Stomach (tissue), 9 donors: ENCODE measurements around the gene RNF225. TPM values are rescaled to one million over a fixed set of nuclear protein-coding genes. Genes with fewer than 3 reads are reported as not detected.

Source experiments
- DNase-seq, 2 donors: peaks; one replicate each; pipeline versions ENCODE4 v3.0.0 to v3.0.0-alpha.2; 2013 to 2019
- H3K27ac ChIP-seq, 5 donors: fragments of 200-600 bp in 4 of 5; sonication (generic) in 4 of 5; one replicate each; pipeline ENCODE4 v1.5.1; 2013 to 2019; ENCODE audit warnings: mild to moderate bottlenecking in 1 of 5, moderate library complexity in 1 of 5
- H3K27me3 ChIP-seq, 3 donors: fragments of 200-600 bp; sonication (generic); one replicate each; pipeline ENCODE4 v1.5.1; 2017 to 2019; ENCODE audit warnings: mixed run types in 1 of 3
- H3K36me3 ChIP-seq, 4 donors: fragments of 200-600 bp; sonication (generic); 1 replicate in 3 of 4; 2 replicates in 1 of 4; pipeline ENCODE4 v1.5.1; 2016 to 2019
- H3K4me1 ChIP-seq, 4 donors: fragments of 200-600 bp; sonication (generic); one replicate each; pipeline ENCODE4 v1.5.1; 2016 to 2019
- H3K4me3 ChIP-seq, 4 donors: fragments of 200-600 bp; sonication (generic) in 3 of 4; one replicate each; pipeline ENCODE4 v1.5.1; 2016 to 2019; ENCODE audit warnings: mild to moderate bottlenecking in 1 of 4
- H3K9me3 ChIP-seq, 4 donors: fragments of 200-600 bp; sonication (generic); one replicate each; pipeline ENCODE4 v1.5.1; 2016 to 2019
- CTCF ChIP-seq, 7 experiments: fragments of 450-650 bp in 4 of 7; fragments of 200-600 bp in 3 of 7; sonication (generic) in 3 of 7; IDR thresholded peaks; one replicate each; pipeline ENCODE4 v1.5.1; 2016 to 2019; ENCODE audit warnings: antibody characterized with exemption in 7 of 7, control low read depth in 2 of 7, mild to moderate bottlenecking in 1 of 7
- EP300 ChIP-seq: sonication (generic); formaldehyde crosslinking; IDR thresholded peaks from one replicate; pipeline ENCODE4 v1.6.1; 2017; ENCODE audit warnings: antibody characterized with exemption
- POLR2A ChIP-seq, 4 donors: fragments of 450-650 bp; IDR thresholded peaks; one replicate each; pipeline ENCODE4 v1.6.1; 2016; ENCODE audit warnings: antibody characterized with exemption in 4 of 4, control low read depth in 2 of 4, mild to moderate bottlenecking in 1 of 4, moderate library complexity in 1 of 4
- POLR2AphosphoS5 ChIP-seq, 3 donors: sonication (generic); formaldehyde crosslinking; IDR thresholded peaks; one replicate each; pipeline ENCODE4 v1.6.1; 2016; ENCODE audit warnings: antibody characterized with exemption in 3 of 3
- WGBS, 5 donors: extraction: QIAGEN DNeasy Blood & Tissue Kit in 3 of 5; methylation state at CpG; one replicate each; pipeline versions ENCODE4 v1.1.5 to v1.1.7; 2013 to 2018; 5-methylcytosine and 5-hydroxymethylcytosine counted together
- intact Hi-C: fragments of 100-400 bp; cut with DNase I; formaldehyde crosslinking; loops from one replicate; pipeline ENCODE4 v1.15.1; 2023; ENCODE audit warnings: low total_unique reads
- polyA plus RNA-seq, 3 donors: library from polyadenylated mRNA; stranded (reverse); fragments of 200-250 nt; gene quantifications; one replicate each; pipeline ENCODE4 v1.2.3, GENCODE V29; 2013
- total RNA-seq, 5 donors: library from RNA; depleted of rRNA; stranded (reverse); fragments of >200 nt; gene quantifications; one replicate each; pipeline versions ENCODE4 v1.1.0 to v1.2.3, GENCODE V29; 2014 to 2016
- donor health status: healthy with polysubstance abuse.
- donor health status: Bipolar disorder and iron deficiency.
- donor health status: healthy.

The RNF225 gene
- total and polyA plus RNA-seq, 8 donors, result 0.13 TPM; not detected in 7

GRCh38 chr19:58352760-58353671 is 42.4 kb upstream of the RNF225 start, which contains the start of gene A1BG:
A1BG (minus strand) TSS chr19:58353492; CDS start chr19:58353437, 55 bp downstream.
- Histone ChIP-seq H3K4me3 (no peak within 1 kb of the TSS), H3K9me3 (peaks cover 2 to 17% (median 12%) of the 10 kb centered on the region in 4 donors), H3K4me1 (peaks cover 12 to 49% (median 41%) of the 10 kb centered on the region in 4 donors), H3K27ac (no peak within 1 kb of the TSS), H3K36me3 (peaks cover 0 to 7% (median 0%) of the 10 kb centered on the region in 4 donors), H3K27me3 (peaks cover 5 to 99% (median 35%) of the 10 kb centered on the region in 3 donors)
- DNase-seq, result peak in 1 of 2 donors; percentile 2
- intact Hi-C loops, result no loop called here
- TF ChIP-seq POLR2A (IDR thresholded peaks at IDR 0.05) (no peak), EP300 (no peak), POLR2AphosphoS5 (IDR thresholded peaks at IDR 0.05) (no peak), CTCF (IDR thresholded peaks at IDR 0.05) (no peak)
- 74 to 80% (median 78%) methylated on average over 12 to 26 of the region's 26 CpGs for WGBS, 5 donors

GRCh38 chr19:58353717-58354477 is 41.6 kb upstream of the RNF225 start:
- Histone ChIP-seq H3K27me3 (peaks cover 5 to 93% (median 34%) of the 10 kb centered on the region in 3 donors), H3K4me3 (no peak overlapping the region), H3K4me1 (peaks cover 12 to 42% (median 38%) of the 10 kb centered on the region in 4 donors), H3K36me3 (peaks cover 0 to 7% (median 0%) of the 10 kb centered on the region in 4 donors), H3K9me3 (peaks cover 2 to 17% (median 12%) of the 10 kb centered on the region in 4 donors), H3K27ac (no peak overlapping the region)
- WGBS, 5 donors, result 85 to 89% (median 86%) methylated on average over 11 to 15 of the region's 15 CpGs
- no peak for TF ChIP-seq POLR2A (IDR thresholded peaks at IDR 0.05)
- TF ChIP-seq EP300, result no peak
- TF ChIP-seq CTCF (IDR thresholded peaks at IDR 0.05), result no peak
- no peak for TF ChIP-seq POLR2AphosphoS5 (IDR thresholded peaks at IDR 0.05)
- intact Hi-C loops, result no loop called here
- DNase-seq, result no peak

- Histone ChIP-seq H3K4me1 (peaks cover 12 to 40% (median 34%) of the 10 kb centered on the region in 4 donors), H3K9me3 (peaks cover 2 to 17% (median 12%) of the 10 kb centered on the region in 4 donors), H3K27ac (no peak overlapping the region), H3K4me3 (no peak overlapping the region), H3K27me3 (peaks cover 5 to 86% (median 29%) of the 10 kb centered on the region in 3 donors), H3K36me3 (peaks cover 0 to 7% (median 0%) of the 10 kb centered on the region in 4 donors)
- no peak for DNase-seq
- intact Hi-C loops, result no loop called here
- WGBS, 5 donors, result 70 to 88% (median 75%) methylated on average over 6 of the region's 6 CpGs
- no peak for TF ChIP-seq CTCF (IDR thresholded peaks at IDR 0.05)
- no peak for TF ChIP-seq POLR2AphosphoS5 (IDR thresholded peaks at IDR 0.05)
- no peak for TF ChIP-seq POLR2A (IDR thresholded peaks at IDR 0.05)
- no peak for TF ChIP-seq EP300
Observed at GRCh38 chr19:58354478-58355030, 40.9 kb upstream of the RNF225 start.
